SK-N-DZ (cell line): ENCODE data around the gene TOLLIP.

ENCODE experiments used
- DNase-seq: peaks from one replicate; pipeline ENCODE4 v3.0.0-alpha.2; 2015; ENCODE audit warnings: low spot score

Gene TOLLIP

GRCh38 chr11:1317432-1317831 lies 8.0 kb upstream of the TOLLIP start:
- no peak for DNase-seq

- no peak for DNase-seq
These were observed 1.5 kb upstream of the TOLLIP start for GRCh38 chr11:1310772-1311468.

DNA sequence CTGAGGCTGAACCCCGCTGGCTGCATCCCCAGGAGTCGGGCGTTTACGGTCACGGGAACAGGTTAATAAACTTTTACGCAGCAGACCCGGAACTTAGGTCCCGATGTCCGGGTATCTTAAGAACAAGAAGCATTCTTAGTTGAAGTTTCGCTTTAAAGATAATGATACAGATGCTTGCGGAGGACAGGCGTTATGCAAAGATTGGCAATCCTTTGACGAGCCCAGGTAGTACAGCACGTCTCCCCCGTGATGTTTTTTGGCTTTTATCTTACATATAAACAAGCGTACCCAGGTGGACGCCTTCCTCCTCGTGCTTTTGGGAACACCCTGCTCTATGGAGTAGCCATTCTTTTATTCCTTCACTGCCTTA lies 871 bp upstream of the TOLLIP start:
- no peak for DNase-seq

DNA sequence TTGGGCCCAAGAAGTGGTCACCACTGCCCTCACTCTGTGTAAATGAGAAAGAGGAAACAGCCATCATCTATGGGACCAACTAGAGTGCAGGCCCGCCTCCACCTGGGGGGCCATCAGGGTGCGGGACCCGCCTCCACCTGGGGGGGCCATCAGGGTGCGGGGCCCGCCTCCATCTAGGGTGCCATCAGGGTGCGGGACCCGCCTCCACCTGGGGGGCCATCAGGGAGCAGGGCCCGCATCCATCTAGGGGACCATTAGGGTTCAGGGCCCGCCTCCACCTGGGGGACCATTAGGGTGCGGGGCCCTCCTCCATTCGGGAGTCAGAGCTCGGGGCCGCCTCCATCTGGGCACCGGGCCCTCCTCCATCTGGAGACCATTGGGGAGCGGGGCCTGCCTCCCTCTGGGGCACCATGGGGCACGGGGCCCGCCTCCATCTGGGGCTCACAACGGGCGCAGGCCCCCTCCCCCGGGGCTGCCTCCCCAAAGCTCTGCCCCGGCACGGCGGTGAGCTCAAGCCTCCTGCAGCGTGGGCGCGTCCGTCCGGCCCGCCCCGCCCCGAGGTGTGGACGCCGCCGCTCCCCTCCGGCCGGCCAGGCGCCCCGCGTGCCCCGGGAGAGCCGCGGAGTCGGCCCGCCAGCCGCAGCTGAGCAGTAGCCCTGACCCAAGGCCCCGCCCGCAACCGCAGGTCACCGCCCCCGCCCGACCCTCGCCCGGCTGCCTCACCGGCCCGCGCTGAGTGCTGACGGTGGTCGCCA lies 512 bp downstream of the TOLLIP start:
- peak; percentile 12 for DNase-seq

DNA sequence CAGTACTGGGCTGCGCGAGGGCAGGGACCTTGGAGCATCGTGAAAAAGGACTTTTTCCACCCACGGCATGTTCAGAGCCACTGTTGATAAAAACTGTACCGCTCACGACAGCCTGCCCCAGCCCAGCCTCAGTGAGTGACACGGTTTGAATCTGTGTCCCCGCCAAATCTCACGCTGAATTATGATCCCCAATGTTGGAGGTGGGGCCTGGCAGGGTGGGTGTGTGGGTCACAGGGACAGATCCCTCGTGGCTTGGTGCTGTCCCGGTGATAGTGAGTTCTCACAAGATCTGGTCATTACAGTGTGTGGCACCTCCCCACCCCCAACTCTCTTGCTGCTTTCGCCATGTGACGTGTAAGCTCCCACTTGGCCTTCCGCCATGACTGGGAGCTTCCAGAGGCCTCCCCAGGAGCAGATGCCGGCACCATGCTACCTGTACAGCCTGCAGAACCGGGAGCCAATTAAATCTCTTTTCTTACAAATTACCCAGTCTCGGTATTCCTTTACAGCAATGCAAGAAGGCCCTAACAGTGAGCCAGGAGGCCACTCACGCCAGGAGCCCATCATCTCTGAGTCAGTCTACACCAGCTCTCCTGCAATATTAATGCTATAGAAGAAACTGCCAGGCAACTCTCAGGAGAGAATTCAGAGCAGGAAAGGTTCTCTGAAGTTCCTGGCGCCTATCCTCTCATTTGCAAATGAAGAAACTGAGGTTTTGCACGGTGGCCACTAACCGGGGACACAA lies 1.3 kb downstream of the TOLLIP start:
- DNase-seq: no peak

DNA sequence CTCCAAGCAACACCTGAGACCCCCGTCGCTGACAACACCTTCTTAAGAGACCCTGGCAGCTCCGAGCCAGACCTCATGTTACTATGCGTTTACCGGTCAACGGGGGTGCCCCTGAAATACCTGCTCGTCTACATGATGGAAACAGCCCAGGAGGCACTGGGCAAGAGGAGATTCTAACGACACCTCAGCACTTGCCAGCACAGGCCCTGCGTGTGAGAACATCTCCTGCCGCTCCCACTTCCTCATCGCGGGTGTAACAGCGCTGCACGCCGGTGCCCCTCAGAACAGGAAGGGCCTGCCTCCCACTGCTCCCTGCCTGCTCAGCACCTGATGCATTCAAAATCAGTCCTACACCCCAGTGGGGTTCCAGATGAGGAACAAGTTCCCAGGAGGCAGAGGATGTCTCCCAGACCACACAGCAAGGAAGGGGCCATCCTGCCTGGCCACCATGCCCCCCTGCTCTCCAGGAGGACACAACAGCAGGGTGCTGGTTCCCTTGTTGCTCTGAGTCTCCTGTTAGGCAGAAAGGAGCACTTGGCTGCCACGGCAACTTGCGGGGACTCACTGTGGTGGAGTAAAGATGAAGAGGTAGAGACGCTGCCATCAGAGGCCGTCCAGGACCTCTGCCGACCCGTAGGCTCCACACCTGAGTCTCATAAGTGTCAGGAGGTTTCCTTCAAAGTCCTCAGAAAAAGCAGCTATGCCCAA lies 2.1 kb downstream of the TOLLIP start:
- no peak for DNase-seq

- DNase-seq: no peak
These were observed 3.0 kb downstream of the TOLLIP start for GRCh38 chr11:1306186-1307162.

DNA sequence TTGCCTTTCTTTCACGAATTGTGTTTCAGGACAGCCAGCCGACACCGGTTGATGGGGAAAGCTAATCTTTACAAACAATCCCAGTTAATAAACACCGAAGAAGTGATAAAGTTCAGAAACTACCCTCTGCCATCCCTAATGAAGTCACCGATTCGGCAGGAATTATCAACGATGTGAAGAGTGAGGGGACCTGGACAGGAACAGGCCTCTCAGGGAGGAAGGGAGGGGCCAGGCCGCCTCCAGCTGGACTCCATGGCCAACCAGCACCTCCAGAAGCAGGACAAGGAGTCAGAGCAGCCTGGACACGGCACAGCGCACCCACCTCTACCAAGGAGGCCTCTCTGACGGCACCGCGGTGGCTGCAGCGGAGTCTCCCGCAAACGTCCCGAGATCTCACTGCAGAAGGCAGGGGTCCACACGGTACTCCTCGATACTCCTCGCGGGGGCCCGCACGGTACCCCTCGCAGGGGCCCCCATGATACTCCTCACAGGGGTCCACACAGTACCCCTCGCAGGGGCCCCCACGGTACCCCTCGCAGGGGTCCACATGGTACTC lies 3.9 kb downstream of the TOLLIP start:
- DNase-seq: no peak

GRCh38 chr11:1305063-1305495 lies 4.4 kb downstream of the TOLLIP start:
- DNase-seq: no peak

DNA sequence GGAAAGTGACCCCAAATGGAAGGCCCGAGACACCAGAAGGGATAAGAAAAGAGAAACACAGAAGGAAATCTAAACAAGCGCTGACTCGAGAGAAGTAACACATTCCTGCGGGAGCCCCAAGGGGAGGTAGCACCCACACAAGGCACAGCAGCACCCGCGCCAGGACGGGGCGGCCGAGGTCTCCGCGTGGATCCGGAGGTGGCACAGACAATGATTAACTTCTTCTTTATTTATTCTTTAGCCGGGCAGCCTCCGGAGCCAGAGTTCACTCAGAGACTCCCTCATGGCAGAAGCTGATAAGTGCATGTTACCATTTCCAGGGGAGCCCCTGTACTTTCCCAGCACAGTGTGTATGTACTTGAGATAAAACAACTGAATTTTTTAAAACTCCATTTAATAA lies 5.1 kb downstream of the TOLLIP start:
- DNase-seq: no peak

DNA sequence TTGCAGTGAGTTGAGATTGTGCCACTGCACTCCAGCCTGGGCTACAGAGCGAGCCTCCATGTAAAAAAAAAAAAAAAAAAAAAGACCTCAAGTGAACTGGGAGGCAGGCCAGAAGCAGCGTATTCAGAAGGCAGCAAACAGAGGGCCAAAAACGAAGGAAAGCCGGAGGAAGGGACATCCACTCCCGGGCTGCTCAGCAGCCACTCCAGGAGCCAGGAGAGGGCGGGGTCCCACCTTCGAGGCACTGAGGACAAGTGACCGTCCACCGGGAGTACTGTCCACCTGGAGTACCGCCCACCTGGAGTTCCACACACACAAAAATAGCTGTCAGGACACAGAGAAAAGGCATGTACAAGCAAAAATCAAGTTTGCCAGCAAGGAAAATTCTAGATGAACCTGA lies 5.5 kb downstream of the TOLLIP start:
- DNase-seq: no peak

DNA sequence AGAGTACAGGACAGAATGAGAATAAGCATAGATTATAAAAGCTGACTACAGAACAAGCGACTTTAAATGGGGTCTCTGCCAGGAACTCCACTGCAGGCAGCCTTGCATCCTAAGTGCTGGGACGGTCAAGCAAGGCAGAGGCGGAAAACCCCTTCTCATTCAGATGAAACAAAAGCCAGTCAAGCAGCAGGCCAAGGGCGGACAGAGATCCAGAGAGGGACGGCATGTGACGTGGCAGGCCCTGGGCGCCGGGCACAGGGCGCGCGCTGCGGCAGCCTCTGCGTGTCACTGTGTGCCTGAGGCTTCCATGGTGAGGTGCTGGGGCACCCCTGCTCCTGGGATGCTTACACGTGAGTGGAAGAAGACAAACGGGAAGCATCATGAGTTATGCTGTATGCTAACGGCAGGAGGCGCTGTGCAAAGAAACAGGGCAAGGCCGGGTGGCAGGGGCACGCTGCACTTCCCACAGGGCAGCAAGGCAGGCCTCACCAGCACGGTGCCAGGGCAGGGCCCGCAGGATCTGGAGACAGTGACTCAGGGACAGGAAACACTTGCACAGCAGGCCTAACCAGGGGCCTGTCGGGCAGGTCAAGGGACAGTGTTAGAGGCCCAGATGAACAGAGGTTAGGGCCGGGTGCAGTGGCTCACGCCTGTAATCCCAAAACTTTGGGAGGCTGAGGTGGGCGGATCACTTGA lies 6.2 kb downstream of the TOLLIP start:
- no peak for DNase-seq

- DNase-seq: no peak
These were observed 6.8 kb downstream of the TOLLIP start for GRCh38 chr11:1302461-1303125.

GRCh38 chr11:1302041-1302460 lies 7.4 kb downstream of the TOLLIP start:
- DNase-seq: no peak

DNA sequence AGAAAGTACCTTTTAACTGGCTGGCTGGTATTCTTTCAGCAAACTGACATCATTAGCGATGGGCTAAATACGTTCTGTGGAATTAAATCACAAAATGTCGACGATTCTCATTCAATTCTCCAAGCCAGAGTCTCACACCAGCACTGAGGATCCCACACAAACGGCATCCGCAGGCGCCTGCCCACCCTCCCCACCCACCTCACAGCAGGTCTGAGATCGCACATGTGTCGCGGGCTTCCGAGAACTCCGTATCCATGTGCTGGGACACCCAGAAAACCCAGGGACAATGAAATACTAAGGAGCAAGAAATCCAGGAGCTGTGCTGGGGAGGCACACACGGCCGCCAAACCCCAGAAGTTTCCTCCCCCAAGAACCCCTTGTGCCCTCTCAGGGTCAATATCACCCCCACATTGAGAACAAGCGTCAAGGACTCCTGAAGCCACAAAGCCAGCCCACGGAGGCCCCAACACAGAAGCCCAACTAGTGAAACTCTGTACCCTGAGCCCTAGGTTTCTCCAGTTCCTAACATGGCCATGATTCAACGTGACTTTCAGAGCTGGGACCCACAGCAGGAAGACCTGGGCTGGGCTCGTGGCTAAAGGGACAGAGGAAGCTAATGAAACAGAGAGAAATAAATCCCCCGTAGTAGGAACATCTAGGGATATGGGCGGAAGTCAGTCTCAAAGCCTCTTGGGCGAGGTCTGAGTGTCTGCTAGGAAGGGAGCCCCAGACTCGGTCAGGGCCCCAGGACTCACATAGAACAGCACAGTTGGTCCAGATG lies 8.0 kb downstream of the TOLLIP start:
- DNase-seq: no peak

DNA sequence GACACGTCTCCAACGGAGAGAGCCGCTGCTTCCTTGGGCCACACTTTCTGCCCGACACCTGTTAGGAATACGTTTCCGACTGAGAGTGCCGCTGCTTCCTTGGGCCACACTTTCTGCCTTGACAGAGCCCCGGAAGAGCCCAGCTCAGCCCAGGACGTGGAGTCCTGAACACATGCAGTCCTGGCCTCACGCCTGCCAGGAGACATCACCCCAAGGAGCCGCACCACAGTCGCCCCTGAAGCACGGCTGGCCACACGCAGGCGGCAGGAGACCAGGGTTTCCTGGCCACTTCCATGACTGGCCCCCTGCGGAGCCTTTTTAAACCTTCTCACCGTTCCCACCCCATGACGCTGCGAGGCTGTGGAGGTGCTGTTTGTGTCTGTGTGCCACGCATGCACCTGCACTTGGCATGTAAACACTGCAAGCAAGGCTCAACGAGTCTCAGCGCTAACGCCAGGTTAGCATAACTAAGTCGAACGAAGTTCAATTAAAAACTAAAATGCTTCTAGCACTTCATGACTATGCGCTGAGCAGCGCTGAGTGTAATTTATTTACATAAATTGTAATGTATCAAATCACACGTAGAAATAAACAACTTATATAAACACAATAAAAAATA lies 8.8 kb downstream of the TOLLIP start:
- no peak for DNase-seq

DNA sequence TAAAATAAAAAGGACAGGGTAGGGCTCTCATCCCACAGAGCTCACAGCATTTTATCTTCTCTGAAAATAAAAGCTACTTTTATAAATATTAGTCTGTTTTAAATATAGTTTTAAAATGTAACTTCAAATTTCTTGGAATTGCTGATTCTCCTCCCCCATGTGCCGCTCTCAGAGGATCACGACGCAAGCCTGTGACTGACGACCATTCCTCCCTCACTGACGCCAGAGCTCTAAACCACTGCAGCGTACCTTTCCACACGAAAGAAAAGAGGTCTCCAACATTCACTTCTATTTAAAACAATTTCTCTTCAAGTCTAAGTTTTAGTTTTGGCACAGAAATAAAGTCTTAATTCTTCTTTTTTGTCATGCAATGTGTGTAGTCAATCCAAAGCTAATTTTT lies 9.3 kb downstream of the TOLLIP start:
- DNase-seq: no peak

DNA sequence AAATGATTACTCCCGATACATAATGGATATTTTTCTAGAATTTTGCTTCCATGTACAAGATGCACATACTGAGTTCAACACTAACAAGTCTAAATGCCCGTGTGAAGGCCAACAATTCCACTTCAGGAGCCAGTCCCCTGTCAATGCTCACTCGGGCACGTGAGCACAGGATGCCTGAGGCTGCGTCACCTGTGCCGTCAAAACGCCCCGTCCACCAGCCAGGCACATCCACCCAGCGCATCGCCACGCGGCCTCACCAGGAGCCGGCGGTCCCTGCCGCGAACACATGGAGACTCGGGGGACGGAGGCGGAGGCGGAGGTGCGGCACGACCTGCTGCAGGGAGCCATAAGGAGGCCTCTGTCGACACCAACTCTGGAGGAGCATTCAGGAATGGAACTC lies 9.8 kb downstream of the TOLLIP start:
- DNase-seq: no peak
